GM23338 (cell line): ENCODE data around the gene ADAP1.

Source experiments
- CREB1 ChIP-seq: fragments of 250-450 bp; sonication (Bioruptor Pico); IDR thresholded peaks from 2 replicates; pipeline ENCODE4 v1.5.0; 2020; ENCODE audit warnings: low read depth, mild to moderate bottlenecking, moderate library complexity
- EZH2 ChIP-seq: fragments of 200-600 bp; sonication (generic); IDR thresholded peaks from one replicate; pipeline ENCODE4 v1.8.0; 2017; ENCODE audit warnings: antibody characterized with exemption, mild to moderate bottlenecking, low read depth; ENCODE audit not compliant: unreplicated experiment
- EZH2phosphoT487 ChIP-seq: fragments of 200-600 bp; sonication (generic); IDR thresholded peaks from one replicate; pipeline ENCODE4 v1.8.1; 2018; ENCODE audit warnings: antibody characterized with exemption; ENCODE audit not compliant: unreplicated experiment
- NANOG ChIP-seq: IDR thresholded peaks from 2 replicates; pipeline ENCODE4 v1.6.1; 2016; ENCODE audit warnings: antibody characterized with exemption, borderline replicate concordance
- POLR2AphosphoS5 ChIP-seq: IDR thresholded peaks from 2 replicates; pipeline ENCODE4 v1.6.1; 2016; ENCODE audit warnings: antibody characterized with exemption, low read depth
- REST ChIP-seq: IDR thresholded peaks from one replicate; pipeline ENCODE4 v1.6.1; 2018; ENCODE audit warnings: antibody characterized with exemption; ENCODE audit not compliant: unreplicated experiment
- STAT1 ChIP-seq: IDR thresholded peaks from one replicate; pipeline ENCODE4 v1.6.1; 2016; ENCODE audit warnings: antibody characterized with exemption; ENCODE audit not compliant: unreplicated experiment
- ZNF114 ChIP-seq: fragments of 250-450 bp; sonication (Bioruptor Pico); IDR thresholded peaks from 2 replicates; pipeline ENCODE4 v1.5.0; 2020; ENCODE audit warnings: mild to moderate bottlenecking, moderate library complexity
- ZNF331 ChIP-seq: fragments of 250-450 bp; sonication (Bioruptor Pico); IDR thresholded peaks from 2 replicates; pipeline ENCODE4 v1.5.0; 2020; ENCODE audit warnings: low read depth, mild to moderate bottlenecking, moderate library complexity
- ZNF462 ChIP-seq: fragments of 250-450 bp; sonication (Bioruptor Pico); IDR thresholded peaks from 2 replicates; pipeline ENCODE4 v1.5.0; 2020; ENCODE audit warnings: mild to moderate bottlenecking, moderate library complexity
- TF ChIP-seq, protein P1 (sequence below), 2 experiments: fragments of 200-600 bp in 1 of 2; sonication (generic) in 1 of 2; conservative IDR thresholded peaks; 2 replicates each; pipeline versions ENCODE4 v1.5.1 to v1.6.1; 2016 to 2017; ENCODE audit warnings: antibody characterized with exemption in 2 of 2, low read depth in 2 of 2, mild to moderate bottlenecking in 2 of 2, moderate library complexity in 1 of 2
- TF ChIP-seq, protein P2 (sequence below): IDR thresholded peaks from 2 replicates; pipeline ENCODE4 v1.6.1; 2016; ENCODE audit warnings: antibody characterized with exemption

DNA sequence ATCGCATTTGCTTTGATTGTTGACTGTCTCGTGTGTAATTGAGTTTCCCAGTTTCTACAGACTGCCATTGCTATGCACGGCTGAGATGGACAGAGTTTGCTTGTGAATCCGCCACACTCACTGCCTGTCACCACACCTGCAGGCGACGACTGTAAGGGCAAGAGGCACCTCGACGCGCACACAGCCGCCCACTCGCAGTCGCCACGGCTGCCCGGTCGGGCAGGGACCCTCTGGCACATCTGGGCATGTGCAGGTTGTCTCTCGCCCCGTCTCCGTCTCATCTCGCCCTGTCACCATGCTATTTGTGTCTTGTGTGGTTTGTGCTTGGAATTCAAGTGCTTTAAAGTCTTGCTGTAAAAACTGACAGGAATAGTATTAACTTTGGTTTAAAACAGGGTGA, 104.7 kb downstream of the ADAP1 start:
- TF ChIP-seq POLR2AphosphoS5 (no peak), REST (no peak), EZH2 (no peak), ZNF114 (CRISPR knock-in tag) (no peak), CREB1 (no peak), STAT1 (no peak), EZH2phosphoT487 (no peak), NANOG (no peak), ZNF331 (CRISPR knock-in tag) (no peak), ZNF462 (CRISPR knock-in tag) (no peak)
- TF ChIP-seq, protein P1, sequence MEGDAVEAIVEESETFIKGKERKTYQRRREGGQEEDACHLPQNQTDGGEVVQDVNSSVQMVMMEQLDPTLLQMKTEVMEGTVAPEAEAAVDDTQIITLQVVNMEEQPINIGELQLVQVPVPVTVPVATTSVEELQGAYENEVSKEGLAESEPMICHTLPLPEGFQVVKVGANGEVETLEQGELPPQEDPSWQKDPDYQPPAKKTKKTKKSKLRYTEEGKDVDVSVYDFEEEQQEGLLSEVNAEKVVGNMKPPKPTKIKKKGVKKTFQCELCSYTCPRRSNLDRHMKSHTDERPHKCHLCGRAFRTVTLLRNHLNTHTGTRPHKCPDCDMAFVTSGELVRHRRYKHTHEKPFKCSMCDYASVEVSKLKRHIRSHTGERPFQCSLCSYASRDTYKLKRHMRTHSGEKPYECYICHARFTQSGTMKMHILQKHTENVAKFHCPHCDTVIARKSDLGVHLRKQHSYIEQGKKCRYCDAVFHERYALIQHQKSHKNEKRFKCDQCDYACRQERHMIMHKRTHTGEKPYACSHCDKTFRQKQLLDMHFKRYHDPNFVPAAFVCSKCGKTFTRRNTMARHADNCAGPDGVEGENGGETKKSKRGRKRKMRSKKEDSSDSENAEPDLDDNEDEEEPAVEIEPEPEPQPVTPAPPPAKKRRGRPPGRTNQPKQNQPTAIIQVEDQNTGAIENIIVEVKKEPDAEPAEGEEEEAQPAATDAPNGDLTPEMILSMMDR (conservative IDR thresholded peaks at IDR 0.05; ENCODE audit: low read depth in 2 of 2): no peak
- TF ChIP-seq, protein P2, sequence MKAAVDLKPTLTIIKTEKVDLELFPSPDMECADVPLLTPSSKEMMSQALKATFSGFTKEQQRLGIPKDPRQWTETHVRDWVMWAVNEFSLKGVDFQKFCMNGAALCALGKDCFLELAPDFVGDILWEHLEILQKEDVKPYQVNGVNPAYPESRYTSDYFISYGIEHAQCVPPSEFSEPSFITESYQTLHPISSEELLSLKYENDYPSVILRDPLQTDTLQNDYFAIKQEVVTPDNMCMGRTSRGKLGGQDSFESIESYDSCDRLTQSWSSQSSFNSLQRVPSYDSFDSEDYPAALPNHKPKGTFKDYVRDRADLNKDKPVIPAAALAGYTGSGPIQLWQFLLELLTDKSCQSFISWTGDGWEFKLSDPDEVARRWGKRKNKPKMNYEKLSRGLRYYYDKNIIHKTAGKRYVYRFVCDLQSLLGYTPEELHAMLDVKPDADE: no peak
